HepG2 (cell line): ENCODE data around the gene KCND3.

ENCODE experiments used
- ARID3A ChIP-seq: IDR thresholded peaks from 2 replicates; pipeline ENCODE4 v1.6.1; 2012; ENCODE audit warnings: low read depth, low read length, improper control_type of control experiment
- GABPA ChIP-seq, 2 experiments: IDR thresholded peaks; 2 replicates each; pipeline ENCODE4 v1.6.1; 2011 to 2016; ENCODE audit warnings: low read depth in 2 of 2, low read length in 1 of 2, missing biosample characterization in 1 of 2, missing genetic modification characterization in 1 of 2
- HNF4G ChIP-seq, 2 experiments: sonication (generic) in 1 of 2; formaldehyde crosslinking in 1 of 2; IDR thresholded peaks; 2 replicates each; pipeline versions ENCODE4 v1.4.0 to v1.6.1; 2011 to 2020; ENCODE audit warnings: borderline replicate concordance in 2 of 2, low read depth in 2 of 2, mild to moderate bottlenecking in 2 of 2, low read length in 1 of 2, missing genetic modification reagents in 1 of 2, moderate library complexity in 1 of 2
- JUND ChIP-seq: sonication (generic); formaldehyde crosslinking; IDR thresholded peaks from 2 replicates; pipeline ENCODE4 v1.8.0; 2022; ENCODE audit warnings: mild to moderate bottlenecking, missing genetic modification reagents
- PCBP2 ChIP-seq: fragments of 200-400 bp; formaldehyde crosslinking; optimal IDR thresholded peaks from 2 replicates; pipeline ENCODE3; 2018; ENCODE audit warnings: low read length, low read depth; ENCODE audit not compliant: poor library complexity, severe bottlenecking
- ZMYM3 ChIP-seq: sonication (generic); formaldehyde crosslinking; IDR thresholded peaks from 2 replicates; pipeline ENCODE4 v1.5.1; 2020; ENCODE audit warnings: mild to moderate bottlenecking, missing genetic modification reagents
- ZNF431 ChIP-seq: sonication (generic); formaldehyde crosslinking; IDR thresholded peaks from 2 replicates; pipeline ENCODE4 v1.9.0; 2022; ENCODE audit warnings: missing genetic modification reagents, low read depth, mild to moderate bottlenecking, borderline replicate concordance
- ZNF580 ChIP-seq: IDR thresholded peaks from 2 replicates; pipeline ENCODE4 v1.6.1; 2016; ENCODE audit warnings: low read depth, borderline replicate concordance

GRCh38 chr1:111746614-111746999, 242.9 kb downstream of the KCND3 start:
- TF ChIP-seq JUND (CRISPR knock-in tag) = no peak
- TF ChIP-seq ZNF431 = no peak
- no peak for TF ChIP-seq ARID3A
- no peak for TF ChIP-seq HNF4G (IDR thresholded peaks at IDR 0.05; ENCODE audit: borderline replicate concordance, low read depth, low read length)
- no peak for TF ChIP-seq HNF4G (CRISPR knock-in tag; IDR thresholded peaks at IDR 0.05; ENCODE audit: borderline replicate concordance, low read depth)
- no peak for TF ChIP-seq GABPA (IDR thresholded peaks at IDR 0.05; ENCODE audit: low read depth, low read length)
- TF ChIP-seq GABPA (CRISPR knock-in tag; IDR thresholded peaks at IDR 0.05; ENCODE audit: low read depth) = no peak
- TF ChIP-seq PCBP2 = no peak
- TF ChIP-seq ZMYM3 (CRISPR knock-in tag) = no peak
- no peak for TF ChIP-seq ZNF580 (CRISPR knock-in tag)
